ENCODE results near the gene GSX2. TPM values are rescaled to one million over a fixed set of nuclear protein-coding genes. Genes with fewer than 3 reads are reported as not detected.
"Not testable (repeated sequence)": the region's sequence is repeated elsewhere in the genome, so short reads cannot be mapped to it uniquely, and the experiment has no call there.

Gene GSX2
- total and polyA plus RNA-seq, 10 donors, result 0.47 TPM; not detected in 9

GRCh38 chr4:54107951-54108748, 8.2 kb downstream of the GSX2 start:
- H3K27ac ChIP-seq, result no peak overlapping the region
- peaks cover 0 to 100% (median 77%) of the 10 kb centered on the region in 7 donors for H3K27me3 ChIP-seq (replicated peaks in 1 of 7)
- H3K9me3 ChIP-seq, result no peaks in the 10 kb centered on the region
- no peak for DNase-seq
- peaks cover 4 to 42% (median 28%) of the 10 kb centered on the region in 6 donors for H3K4me1 ChIP-seq
- H3K36me3 ChIP-seq, result no peaks in the 10 kb centered on the region
- H3K4me3 ChIP-seq, result no peak overlapping the region
- TF ChIP-seq POLR2AphosphoS5 (IDR thresholded peaks at IDR 0.05), result no peak
- TF ChIP-seq, protein P1, sequence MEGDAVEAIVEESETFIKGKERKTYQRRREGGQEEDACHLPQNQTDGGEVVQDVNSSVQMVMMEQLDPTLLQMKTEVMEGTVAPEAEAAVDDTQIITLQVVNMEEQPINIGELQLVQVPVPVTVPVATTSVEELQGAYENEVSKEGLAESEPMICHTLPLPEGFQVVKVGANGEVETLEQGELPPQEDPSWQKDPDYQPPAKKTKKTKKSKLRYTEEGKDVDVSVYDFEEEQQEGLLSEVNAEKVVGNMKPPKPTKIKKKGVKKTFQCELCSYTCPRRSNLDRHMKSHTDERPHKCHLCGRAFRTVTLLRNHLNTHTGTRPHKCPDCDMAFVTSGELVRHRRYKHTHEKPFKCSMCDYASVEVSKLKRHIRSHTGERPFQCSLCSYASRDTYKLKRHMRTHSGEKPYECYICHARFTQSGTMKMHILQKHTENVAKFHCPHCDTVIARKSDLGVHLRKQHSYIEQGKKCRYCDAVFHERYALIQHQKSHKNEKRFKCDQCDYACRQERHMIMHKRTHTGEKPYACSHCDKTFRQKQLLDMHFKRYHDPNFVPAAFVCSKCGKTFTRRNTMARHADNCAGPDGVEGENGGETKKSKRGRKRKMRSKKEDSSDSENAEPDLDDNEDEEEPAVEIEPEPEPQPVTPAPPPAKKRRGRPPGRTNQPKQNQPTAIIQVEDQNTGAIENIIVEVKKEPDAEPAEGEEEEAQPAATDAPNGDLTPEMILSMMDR (IDR thresholded peaks at IDR 0.05 in 8 of 11, conservative IDR thresholded peaks at IDR 0.05 in 3 of 11), result no peak
- no peak for TF ChIP-seq POLR2A (IDR thresholded peaks at IDR 0.05)
- intact Hi-C loops (cut with DNase I; ENCODE audit: low total_unique reads), result no loop called here
- WGBS, 5 donors, result 8 to 14% (median 12%) methylated on average over 22 of the region's 22 CpGs

GRCh38 chr4:54109241-54110018, 9.5 kb downstream of the GSX2 start:
- WGBS, 5 donors, result 8 to 16% (median 9%) methylated on average over 34 to 51 of the region's 51 CpGs
- Histone ChIP-seq H3K9me3 (no peaks in the 10 kb centered on the region), H3K27ac (no peak overlapping the region), H3K27me3 (replicated peaks in 1 of 7) (peaks cover 0 to 99% (median 67%) of the 10 kb centered on the region in 7 donors), H3K36me3 (no peaks in the 10 kb centered on the region), H3K4me3 (peak overlapping the region in 3 of 8 donors; percentile 4 to 43 (median 13)), H3K4me1 (peaks cover 4 to 29% (median 21%) of the 10 kb centered on the region in 6 donors)
- peak; percentile 72 for DNase-seq
- peak in 2 of 3 donors; percentile 34 to 57 for TF ChIP-seq POLR2AphosphoS5 (IDR thresholded peaks at IDR 0.05)
- TF ChIP-seq POLR2A (IDR thresholded peaks at IDR 0.05), result no peak
- TF ChIP-seq, protein P1 (IDR thresholded peaks at IDR 0.05 in 8 of 11, conservative IDR thresholded peaks at IDR 0.05 in 3 of 11), result no peak
- intact Hi-C loops (cut with DNase I; ENCODE audit: low total_unique reads), result no loop called here

- H3K4me1 ChIP-seq, result peaks cover 4 to 25% (median 21%) of the 10 kb centered on the region in 6 donors
- no peaks in the 10 kb centered on the region for H3K36me3 ChIP-seq
- 20 to 28% (median 25%) methylated on average over 10 of the region's 10 CpGs for WGBS, 5 donors
- intact Hi-C loops (cut with DNase I; ENCODE audit: low total_unique reads), result no loop called here
- H3K27ac ChIP-seq, result no peak overlapping the region
- no peaks in the 10 kb centered on the region for H3K9me3 ChIP-seq
- TF ChIP-seq POLR2AphosphoS5 (IDR thresholded peaks at IDR 0.05) (no peak), POLR2A (IDR thresholded peaks at IDR 0.05) (no peak)
- TF ChIP-seq, protein P1 (IDR thresholded peaks at IDR 0.05 in 8 of 11, conservative IDR thresholded peaks at IDR 0.05 in 3 of 11), result no peak
- H3K27me3 ChIP-seq (replicated peaks in 1 of 7), result peaks cover 0 to 99% (median 64%) of the 10 kb centered on the region in 7 donors
- peak overlapping the region in 3 of 8 donors; percentile 4 to 43 (median 13) for H3K4me3 ChIP-seq
- DNase-seq, result no peak
Observed at GRCh38 chr4:54110019-54110416, 10.1 kb downstream of the GSX2 start.

GRCh38 chr4:54113206-54113605, 13.2 kb downstream of the GSX2 start:
- H3K36me3 ChIP-seq; H3K27ac ChIP-seq; intact Hi-C loops (cut with DNase I; ENCODE audit: low total_unique reads); DNase-seq; H3K4me3 ChIP-seq; H3K9me3 ChIP-seq: not testable (repeated sequence)
- Histone ChIP-seq H3K27me3 (replicated peaks in 1 of 7) (peaks cover 0 to 76% (median 38%) of the 10 kb centered on the region in 7 donors), H3K4me1 (peaks cover 4 to 21% (median 18%) of the 10 kb centered on the region in 6 donors)
- WGBS, 5 donors, result 88 to 100% (median 94%) methylated on average over 1 of the region's 1 CpG

DNA sequence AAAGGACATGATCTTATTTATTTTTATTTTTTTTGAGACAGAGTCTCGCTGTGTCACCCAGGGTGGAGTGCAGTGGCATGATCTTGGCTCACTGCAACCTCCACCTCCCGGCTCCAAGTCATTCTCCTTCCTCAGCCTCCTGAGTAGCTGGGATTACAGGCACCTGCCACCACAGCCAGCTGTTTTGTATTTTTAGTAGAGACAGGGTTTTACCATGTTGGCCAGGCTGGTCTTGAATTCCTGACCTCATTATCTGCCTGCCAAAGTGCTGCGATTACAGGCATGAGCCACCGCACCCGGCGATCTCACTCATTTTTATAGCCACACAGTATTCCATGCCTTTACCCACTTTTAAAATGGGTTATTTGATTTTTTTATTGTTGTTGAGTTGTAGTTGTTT, 16.3 kb downstream of the GSX2 start:
- H3K27ac ChIP-seq; H3K4me3 ChIP-seq; DNase-seq; H3K9me3 ChIP-seq; H3K36me3 ChIP-seq; intact Hi-C loops (cut with DNase I; ENCODE audit: low total_unique reads); H3K4me1 ChIP-seq: not testable (repeated sequence)
- H3K27me3 ChIP-seq (replicated peaks in 1 of 7), result peaks cover 0 to 45% (median 9%) of the 10 kb centered on the region in 7 donors
- WGBS, 5 donors, result 85 to 94% (median 90%) methylated on average over 6 of the region's 6 CpGs
